Kasumi-1 (cell line): ENCODE results near the gene CDAN1.

ENCODE experiments used
- DNase-seq, 2 experiments: peaks; one replicate each; lab custom pipeline; 2025; lab: John Stamatoyannopoulos, UW

The CDAN1 gene

DNA sequence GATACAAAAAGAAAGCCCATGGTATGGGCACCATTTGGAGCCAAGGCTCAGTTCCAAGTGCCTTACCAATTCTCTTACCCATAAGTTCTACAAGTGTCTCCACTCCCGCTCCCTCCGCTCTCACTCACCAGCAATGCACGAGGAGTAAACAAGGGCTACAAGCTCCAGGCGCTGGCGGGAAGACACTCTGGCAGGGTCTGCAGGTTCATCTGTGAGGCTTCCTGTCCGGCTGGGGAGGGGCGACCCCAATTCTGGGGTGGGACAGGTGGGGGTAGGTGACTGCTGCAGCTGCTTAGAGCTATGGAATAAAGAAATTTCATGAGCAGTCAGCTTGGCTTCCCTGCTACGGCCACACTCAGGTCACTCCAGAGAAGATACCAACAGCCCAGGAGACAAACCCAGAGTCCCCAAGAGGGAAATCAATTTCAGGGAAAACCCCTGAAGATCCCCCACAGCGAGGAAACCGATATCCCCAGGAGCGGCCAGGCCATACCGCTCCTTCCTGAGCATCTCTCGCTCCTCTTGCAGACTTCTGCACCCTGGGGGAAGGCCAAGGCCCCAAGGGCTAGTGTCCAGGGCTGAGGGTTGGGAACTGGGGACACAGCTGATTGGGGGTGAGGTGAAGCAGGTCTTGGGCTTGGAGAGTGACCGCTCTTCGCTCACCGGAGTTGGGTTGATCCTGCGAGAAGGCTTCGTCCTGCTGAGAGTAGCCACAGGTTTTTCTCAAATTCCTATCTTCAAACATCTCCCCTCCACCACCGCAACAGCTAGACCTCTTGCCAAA lies 1.4 kb downstream of the CDAN1 start:
- DNase-seq = no peak

DNA sequence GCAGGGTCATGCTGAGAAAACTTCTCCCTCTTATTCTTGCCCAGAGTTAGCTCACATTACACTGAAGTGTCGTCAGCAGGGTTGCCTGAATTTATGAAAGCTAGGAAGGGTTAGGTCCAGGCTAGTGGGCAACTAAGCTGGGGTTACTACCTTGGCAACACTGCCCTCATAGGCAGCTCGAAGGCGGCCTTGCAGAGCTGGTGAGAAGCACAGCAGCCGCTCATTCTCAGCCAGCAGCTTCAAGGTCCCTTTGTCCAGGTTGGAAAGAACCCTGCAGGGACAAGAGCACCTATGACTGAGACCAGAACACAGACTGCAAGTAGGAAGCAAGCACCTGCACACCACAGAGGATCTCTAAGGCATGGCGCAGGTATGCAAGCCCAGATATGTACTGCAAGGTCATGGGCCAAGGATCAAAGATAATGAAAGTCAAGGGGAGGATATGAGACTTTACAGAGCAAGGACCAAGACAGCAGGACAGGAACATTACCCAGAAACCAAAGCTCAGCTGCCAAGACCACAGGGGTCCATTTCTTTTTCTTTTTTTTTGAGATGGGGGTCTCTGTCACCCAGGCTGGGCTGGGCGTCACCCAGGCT lies 2.8 kb downstream of the CDAN1 start:
- no peak for DNase-seq

DNA sequence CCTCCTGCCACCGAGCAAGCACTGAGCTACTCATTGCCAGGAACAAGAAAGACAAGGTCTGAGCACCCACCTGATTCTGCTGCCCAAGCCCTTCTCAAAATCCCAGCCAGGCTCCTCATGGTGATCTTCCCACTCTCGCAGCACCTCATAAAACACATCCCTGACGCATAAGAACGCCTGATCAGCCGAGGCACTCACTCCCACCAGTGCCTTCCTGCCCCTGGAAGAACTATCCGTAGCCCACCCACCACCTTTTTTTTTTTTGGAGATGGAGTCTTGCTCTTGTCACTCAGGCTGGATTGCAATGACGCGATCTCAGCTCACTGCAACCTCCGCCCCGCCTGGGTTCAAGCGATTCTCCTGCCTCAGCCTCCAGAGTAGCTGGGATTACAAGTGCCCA lies 3.9 kb downstream of the CDAN1 start:
- DNase-seq = no peak

DNA sequence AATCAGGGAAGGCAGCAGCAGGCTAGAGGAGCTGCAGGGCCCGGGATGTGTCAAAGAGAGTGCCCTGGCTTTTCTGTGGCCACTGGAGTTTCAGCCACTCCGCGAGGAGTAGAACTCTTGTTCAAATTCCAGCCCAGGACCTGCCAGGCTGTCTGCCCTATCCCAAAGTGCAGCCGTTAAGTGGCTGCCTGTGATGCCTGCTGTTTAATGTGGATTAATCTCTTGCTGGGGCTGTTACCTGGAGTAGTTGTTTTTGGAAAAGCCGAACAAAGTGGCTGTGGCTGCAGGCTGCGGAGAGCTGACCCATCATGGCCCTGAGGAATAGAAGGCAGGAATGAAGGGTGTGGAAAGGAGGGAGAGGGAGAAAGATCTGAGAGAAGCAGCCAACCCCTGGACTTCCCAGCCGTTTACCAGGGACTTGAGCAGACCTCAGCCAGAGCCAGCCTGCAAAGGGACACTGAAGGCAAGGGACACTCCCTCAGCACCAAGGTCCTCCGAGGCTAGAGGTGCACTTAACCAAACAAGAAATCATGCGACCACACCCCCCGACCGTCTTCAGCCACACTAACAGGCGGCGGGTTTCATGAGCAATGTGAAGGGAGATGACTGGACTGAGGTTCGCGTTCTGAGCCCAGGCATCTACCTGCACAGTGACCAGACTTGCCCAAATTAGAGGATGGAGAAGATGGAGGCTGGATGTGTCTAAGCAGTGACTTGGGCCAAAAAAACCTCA lies 4.7 kb downstream of the CDAN1 start:
- DNase-seq = no peak

DNA sequence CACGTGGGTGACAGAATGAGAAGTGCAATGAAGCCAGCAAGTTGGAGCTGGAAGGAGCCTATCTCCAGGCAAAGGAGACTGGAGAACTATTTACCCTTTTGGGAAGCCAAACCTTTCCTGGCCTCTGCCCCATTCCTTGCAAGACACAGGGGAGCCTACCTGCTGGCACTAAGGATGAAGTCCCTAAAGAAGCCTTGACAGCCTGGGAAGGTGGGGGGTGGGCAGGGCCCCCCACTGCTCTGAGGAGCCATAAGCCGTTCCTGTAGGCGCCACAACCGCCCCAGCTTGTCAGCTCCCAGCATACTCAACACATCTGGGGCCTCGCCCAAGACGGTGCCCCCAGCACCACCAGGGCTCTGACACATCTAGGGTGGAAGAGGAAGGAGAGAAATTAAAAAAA lies 5.5 kb downstream of the CDAN1 start:
- DNase-seq = no peak

DNA sequence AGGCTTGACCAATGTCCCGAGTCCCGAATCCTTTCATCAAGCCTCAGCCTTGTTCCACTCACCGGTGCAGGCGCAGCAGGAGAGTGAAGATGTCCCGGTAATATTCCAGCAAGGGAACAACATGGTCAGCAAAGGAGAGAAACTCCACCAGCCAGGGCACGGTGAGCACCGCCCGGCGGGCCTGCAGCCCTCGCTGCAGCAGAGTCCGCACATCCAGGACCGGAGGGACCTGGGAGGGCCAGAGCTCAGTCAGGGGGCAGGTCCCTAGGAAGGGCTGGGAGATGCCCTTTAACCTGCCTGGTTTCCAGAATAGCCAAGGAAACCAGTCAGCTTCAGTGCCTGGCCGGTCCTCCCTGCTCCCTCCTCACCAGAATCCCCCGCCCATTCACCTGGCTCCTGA lies 6.4 kb downstream of the CDAN1 start:
- no peak for DNase-seq

DNA sequence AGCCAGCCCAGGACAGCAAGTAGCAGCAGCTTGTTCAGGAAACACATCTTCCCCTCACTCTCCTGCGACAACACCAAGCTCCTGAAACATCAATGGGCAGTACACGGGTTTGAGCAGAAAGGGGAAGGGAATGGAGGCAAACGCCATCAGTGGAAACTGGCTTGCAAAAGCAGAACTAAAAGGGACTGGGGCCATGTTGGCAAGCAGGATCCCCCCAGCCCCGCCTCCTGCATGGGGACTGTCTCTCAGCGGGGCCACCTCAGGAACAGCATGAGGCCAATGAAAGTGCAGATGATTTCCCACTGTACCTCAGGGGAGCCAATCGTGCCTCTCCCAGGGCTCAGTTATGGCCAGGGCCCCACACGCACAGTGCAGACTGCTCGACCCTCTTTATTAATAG lies 6.8 kb downstream of the CDAN1 start:
- DNase-seq = peak; percentile 11 to 19

DNA sequence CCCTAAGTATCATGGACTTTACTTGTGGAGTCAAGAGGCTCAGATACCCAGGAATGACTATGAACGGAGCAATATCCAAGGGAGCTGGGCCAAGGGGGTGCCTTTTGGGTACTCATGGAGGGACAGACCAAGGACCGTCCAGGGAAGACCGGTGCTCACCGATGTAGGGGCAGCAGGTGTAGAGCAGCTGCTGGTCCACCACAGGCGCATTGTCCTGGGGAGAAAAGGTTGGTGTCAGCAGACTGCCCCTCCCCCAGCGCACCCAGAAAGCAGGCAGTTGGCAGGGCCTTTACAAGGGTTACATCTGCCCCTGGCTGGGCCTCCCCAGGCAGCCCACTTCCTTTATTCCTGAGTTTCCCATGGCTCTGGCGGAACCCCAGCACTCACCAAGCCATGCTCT lies 7.5 kb downstream of the CDAN1 start:
- DNase-seq = no peak

DNA sequence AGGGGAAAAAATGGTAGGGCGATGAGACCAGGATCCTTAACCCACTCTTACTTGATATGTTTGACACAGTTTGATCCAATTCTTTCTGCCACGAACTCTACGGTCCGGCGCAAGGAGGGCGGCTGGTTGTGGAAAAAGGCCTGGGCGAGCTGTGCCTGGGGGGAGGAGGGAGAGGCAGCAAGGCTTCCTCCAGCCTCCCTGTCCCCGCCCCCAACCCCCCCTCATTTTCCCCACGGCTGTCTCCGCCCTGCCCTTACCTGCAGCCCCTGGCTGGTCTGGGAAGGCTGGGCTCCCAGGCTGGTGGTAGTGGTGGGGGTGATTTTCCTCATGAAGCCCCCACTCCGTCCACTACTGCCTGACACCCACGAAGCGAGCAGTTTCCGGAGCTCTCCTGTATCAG lies 8.0 kb downstream of the CDAN1 start:
- DNase-seq = no peak

DNA sequence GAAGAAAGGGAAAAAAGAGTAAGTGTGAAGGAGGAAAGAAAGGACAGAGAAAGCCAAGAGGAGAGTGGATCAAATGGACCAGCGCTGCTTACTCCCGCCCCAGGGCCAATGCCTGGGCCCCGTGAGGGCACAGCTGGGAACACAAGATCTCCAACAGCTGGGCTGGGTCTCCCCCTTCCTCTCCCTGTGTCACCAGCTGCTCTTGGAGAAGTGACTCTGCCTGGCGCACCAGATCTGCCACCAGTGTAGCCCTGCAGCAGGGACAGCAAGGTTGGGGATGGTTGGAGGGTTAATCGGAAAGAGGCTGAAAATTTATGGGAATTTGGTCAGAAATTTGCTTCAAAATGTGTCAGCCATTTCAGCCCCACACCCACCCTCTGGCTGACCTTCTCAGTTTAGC lies 8.4 kb downstream of the CDAN1 start:
- DNase-seq = no peak

DNA sequence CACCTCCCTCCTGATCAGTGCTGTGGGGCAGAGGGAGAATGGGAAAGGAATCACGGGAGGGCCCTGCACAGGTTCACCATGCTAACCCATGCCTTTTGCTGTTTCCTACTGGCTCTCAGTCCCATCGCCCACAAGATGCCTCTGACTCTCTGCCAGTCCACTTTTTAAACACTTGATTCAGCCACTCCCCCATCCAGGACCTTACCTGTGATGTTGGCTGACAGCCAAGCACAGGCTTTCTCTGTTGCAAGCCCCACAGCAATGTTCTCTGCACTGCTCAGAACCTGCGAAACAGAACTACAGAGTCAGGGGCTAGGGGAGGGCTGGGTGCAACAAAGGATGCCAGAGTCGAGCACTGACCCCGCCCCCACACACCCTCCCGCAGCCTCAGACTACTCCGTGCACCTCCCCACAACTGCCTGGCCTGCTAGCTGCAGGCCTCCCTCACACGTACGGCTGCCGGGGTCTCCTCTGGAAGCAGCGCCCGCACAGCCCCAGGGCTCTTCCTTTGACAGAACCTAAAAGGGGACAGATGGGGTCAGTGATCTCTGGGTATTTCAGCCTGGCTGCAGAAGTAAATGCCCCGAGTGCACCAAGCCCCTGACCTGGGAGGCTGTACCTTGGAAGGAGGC lies 9.1 kb downstream of the CDAN1 start:
- no peak for DNase-seq

DNA sequence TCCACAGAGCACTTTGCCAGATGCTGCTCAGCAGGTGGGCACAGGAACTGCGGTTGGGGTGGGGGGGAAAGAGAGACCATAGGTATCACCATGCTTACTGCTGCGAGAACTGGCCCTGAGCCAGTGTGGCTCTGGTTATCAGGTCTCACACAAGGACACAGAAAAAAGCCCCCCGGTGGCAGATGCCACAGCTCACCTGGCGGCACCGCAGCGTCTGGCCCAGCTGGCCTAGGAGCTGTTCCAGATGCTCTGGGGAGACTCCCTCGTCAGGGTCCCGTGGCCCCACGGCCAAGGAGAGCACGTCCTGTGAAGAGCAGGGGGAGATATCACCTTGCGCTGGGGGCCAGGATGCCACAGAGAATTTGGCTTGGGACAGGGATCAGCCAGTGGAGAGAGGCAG lies 10.8 kb downstream of the CDAN1 start:
- no peak for DNase-seq

DNA sequence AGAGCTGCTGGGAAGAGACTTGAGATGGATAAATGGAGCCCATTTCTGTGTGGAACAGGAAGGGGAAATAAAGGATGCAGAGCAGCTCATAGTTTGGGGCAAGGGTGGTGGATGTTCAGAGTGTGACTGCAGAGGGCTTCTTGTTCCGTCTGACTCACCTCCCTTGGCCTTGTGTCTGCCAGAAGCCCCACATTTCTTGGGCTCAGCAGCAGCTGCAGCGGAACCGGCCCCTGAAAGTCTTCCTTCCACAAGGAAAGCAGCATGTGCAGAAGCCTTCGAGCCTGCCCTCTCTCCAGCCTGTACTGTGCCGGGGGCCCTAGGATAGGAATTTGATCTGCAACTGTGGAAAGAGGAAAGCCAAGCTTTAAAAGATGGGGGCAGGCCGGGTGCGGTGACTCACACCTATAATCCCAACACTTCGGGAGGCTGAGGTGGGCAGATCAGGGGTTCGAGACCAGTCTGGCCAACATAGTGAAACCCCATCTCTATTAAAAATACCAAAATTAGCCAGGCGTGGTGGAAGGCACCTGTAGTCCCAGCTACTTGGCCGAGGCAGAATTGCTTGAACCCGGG lies 11.5 kb downstream of the CDAN1 start:
- DNase-seq = no peak

DNA sequence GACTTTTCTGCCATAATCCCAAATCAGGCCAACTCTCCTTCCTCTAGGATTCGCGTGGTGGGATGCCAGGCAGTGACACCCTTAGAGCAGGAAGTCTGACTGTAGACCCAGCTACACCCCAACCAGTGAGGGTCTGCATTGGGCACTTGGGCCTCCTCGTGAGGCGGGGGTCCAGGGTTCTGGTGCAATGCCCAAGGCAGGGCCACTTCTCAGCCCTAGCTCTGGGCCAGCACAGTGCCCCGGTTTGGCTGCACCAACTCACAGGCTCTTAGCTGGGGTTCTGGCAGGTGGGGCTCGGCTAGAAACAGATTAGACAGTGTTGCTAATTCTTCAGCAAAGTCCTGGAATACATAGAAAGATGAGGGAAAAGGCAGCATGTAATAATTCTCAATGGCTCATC lies 12.7 kb downstream of the CDAN1 start:
- no peak for DNase-seq

DNA sequence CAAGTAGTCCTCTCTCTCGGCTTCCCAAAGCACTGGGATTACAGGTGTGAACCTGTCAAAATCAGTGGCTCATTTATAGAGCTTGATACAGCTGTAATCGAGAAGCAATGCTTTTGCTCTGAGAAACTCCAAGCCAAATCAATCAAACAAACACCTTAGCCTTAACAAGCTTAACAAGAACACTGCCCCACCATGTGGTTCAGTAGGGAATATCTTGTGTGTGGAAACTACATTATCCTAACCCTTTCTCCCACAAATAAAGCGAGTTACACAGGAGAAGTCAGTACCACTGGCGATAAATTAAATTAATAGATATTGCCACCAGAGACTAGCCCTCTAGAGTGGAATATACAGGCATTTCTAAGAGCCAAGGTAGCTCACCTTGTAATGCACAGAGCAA lies 13.9 kb downstream of the CDAN1 start:
- DNase-seq = peak in 1 of 2 experiments; percentile 10

DNA sequence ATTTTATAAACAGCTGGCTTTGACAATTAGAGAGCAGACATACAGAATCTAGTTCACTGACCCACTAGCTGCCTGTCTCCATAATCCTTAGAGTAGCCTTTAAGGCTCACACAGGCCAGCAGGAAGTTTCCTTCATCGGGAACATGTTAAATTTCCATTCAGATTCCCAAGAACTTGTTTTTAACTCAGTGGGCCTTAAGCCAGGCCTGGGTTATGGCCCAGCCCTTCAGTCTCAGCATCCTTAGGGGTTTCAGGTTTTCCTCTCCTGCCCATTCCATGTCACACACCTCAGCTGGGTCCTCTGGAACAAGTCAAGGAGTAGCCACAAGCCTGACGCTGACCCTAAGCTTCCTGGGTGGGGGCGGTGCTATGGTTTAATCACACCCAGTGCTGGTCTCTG lies 15.0 kb downstream of the CDAN1 start:
- no peak for DNase-seq

DNA sequence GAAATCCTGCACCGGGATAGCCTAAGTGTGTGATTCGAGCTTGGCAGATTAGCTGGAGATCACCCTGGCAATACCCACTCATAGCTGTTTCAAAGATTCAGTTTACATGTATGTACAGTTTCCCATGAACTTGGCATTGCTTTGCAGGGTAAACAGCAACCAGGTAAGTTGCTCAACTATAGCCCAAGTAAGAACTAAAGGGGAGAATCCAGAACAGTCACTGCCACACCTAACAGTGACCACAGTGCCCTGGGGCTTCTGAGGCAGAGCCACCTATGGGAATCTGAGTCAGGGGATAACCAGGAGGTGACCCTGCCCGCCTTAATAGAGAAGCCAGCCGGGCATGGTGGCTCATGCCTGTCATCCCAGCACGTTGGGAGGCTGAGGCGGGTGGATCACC lies 15.9 kb downstream of the CDAN1 start:
- no peak for DNase-seq

DNA sequence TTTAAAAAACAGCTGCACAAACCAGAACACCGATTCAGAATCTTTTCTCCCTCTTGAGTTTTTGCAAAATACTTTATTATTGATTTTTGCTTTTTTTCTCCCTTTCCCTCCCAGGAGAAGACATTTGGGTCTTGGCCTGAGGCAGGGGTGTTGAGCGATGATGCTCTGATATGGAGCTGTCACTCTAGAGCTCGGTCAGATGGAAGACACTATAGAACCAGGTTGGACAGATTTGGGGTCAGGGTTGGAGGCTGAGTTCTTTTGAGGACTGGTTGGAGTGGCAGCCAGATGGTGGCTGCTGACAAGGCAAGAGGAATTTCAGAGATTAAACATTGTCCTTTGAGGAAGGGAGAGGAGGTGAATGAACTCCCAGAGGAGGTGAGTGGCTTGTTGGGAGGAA lies 16.9 kb downstream of the CDAN1 start:
- DNase-seq = no peak

DNA sequence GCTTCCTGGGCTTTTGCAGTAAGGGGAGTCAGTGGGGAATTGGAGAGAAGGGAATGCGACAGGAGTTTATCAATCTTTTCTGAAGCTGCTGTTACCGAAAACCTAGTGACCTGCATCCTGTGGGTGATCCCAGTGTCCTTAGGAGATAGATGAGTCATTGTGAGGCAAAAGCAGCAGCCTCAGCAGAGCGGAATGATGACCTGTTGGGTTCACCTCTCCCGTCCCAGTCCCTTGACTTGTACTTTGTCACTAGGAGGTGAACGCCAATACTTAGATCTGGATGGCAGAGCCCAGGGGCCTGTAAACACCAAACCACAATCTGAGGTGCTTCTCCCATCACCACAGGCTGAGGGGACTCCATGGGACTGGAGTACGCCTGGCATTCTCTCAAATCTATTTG lies 17.9 kb downstream of the CDAN1 start:
- DNase-seq = no peak

DNA sequence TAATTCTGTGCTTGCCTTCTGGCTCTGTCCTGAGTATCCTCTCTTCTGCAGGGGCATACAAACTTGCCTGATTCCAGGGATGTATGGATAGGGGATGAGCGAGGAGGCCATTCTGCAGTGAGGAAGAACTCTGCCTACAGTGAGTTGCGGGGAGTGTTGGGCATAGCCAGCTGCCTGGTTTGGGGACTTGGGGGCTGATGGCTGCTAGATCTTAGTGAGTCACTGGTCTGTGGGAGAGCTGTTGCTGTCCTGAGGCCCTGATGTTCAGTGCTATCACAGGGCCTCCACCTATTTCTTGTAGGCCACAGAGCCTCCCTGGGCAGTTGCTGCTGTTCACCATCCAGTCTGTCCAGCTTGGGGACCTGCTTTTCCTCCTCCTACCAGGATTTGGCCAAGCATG lies 20.3 kb downstream of the CDAN1 start:
- no peak for DNase-seq

DNA sequence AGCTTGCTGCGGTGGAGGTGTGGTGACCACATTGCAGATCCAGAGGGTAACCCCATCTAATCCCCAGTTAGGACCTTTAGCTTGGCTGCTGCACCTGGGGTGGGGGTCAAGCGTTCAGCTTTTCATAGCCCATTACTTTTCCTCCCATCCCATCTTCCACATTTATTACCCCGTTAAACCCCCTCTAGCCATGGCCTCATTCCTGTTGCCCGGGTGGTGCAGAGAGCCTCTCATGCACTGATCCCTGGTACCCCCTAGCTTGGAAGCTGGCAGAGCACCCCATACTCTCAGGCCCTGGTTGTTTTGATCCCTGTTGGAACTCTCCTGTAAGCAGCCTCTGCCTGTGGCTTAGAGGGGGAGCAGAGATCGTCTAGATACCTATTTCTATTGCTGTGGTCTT lies 20.8 kb downstream of the CDAN1 start:
- no peak for DNase-seq

DNA sequence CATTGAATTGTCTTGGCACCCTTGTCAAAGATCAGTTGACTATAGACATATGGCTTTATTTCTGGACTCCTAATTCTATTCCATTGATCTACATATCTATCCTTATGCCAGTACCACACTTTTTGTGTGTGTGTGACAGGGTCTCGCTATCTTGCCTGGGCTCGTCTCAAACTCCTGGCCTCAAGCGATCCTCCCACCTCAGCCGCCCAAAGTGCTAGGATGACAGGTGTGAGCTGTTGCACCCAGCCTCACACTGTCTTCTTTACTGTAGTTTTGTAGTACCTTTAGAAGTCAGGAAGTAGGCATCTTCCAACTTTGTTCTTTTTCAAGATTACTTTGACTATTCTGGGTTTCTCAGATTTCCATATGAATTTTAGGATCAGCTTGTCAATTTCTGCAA lies 24.3 kb downstream of the CDAN1 start:
- no peak for DNase-seq

DNA sequence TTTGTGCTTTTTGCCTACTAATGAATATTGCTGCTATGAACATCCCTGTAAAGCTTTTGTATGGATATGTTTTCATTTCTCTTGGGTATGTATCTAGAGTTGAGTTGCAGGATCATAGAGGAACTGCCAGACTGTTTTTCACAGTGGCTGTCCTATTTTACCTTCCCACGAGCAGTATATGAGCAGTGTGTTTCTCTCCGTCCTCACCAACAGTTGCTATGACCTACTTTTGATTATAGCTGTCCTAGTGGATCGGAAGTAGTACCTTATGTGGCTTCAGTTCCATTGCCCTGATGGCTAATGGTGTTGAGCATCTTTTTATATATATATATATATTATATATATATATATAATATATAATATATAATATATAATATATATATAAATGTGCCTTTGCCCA lies 25.2 kb downstream of the CDAN1 start:
- no peak for DNase-seq
